GM18519 (cell line): ENCODE data around the gene DROSHA.
A peak's percentile ranks its signal among the peaks of the same experiment; 100 is the strongest.
"Not testable (repeated sequence)": the region's sequence is repeated elsewhere in the genome, so short reads cannot be mapped to it uniquely, and the experiment has no call there.

Source experiments
- ATAC-seq: cut with Tn5 transposase; IDR thresholded peaks from one replicate; pipeline ENCODE4 v1.9.1; 2021; ENCODE audit warnings: mild to moderate bottlenecking, moderate library complexity; ENCODE audit not compliant: unreplicated experiment, low FRiP score

The DROSHA gene, protein sequence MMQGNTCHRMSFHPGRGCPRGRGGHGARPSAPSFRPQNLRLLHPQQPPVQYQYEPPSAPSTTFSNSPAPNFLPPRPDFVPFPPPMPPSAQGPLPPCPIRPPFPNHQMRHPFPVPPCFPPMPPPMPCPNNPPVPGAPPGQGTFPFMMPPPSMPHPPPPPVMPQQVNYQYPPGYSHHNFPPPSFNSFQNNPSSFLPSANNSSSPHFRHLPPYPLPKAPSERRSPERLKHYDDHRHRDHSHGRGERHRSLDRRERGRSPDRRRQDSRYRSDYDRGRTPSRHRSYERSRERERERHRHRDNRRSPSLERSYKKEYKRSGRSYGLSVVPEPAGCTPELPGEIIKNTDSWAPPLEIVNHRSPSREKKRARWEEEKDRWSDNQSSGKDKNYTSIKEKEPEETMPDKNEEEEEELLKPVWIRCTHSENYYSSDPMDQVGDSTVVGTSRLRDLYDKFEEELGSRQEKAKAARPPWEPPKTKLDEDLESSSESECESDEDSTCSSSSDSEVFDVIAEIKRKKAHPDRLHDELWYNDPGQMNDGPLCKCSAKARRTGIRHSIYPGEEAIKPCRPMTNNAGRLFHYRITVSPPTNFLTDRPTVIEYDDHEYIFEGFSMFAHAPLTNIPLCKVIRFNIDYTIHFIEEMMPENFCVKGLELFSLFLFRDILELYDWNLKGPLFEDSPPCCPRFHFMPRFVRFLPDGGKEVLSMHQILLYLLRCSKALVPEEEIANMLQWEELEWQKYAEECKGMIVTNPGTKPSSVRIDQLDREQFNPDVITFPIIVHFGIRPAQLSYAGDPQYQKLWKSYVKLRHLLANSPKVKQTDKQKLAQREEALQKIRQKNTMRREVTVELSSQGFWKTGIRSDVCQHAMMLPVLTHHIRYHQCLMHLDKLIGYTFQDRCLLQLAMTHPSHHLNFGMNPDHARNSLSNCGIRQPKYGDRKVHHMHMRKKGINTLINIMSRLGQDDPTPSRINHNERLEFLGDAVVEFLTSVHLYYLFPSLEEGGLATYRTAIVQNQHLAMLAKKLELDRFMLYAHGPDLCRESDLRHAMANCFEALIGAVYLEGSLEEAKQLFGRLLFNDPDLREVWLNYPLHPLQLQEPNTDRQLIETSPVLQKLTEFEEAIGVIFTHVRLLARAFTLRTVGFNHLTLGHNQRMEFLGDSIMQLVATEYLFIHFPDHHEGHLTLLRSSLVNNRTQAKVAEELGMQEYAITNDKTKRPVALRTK (N-terminal part only)

DNA sequence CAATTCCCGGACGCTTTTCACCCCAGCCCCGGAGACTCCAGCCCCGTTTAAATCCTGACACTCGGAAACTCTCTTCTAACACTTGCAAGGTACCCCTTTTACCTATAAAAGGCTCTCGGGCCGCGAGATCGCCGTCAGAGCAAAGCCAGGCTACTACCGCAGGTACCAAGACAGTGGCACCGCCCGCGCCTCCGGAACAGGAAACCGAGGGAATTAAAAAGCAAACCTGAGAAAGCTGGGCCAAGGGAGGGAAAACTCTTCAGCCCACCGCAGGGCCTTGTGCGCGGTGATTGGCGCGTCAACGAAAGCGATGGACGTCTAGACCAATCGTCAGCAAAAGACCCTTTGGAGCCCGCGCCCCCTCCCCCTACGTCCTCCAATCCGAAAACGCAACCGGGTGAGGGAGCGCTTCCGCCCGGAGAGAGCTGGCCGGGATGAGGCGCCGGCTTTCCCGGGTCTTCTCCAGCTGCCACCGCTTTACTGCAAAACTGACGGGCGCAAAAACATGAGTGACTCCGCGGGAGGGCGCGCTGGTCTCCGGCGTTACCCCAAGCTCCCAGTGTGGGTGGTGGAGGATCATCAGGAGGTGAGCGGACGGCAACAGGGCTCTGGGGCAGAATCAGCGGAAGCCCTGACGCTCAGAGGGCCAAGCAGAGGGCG is at the start of gene DROSHA, which contains the start of gene C5orf22:
TSS of gene DROSHA (minus strand) at position 206 of the 660 bp plus-strand sequence. CDS start 3,034 bp downstream, outside the sequence.
TSS of gene C5orf22 (plus strand) at position 414 of the 660 bp plus-strand sequence. CDS start at position 506, 92 bp downstream.
- peak; percentile 88 for ATAC-seq

DNA sequence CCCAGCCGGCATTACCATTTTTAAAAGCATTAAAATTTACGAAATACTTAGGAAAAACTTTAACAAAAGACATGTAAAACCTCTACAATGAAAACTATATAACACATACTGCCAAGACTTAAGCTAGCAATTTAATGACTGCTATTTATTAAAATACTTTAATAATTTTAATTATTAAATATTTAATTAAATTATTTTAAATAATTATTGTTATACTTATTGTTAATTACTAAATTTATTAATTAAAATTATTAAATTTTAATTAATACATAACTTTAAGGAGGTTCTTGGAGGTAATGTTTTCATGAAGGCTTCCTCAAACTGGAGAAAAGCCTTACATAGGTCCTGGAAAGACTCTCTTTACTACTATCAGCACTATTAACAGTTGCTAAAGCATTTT is 47.7 kb upstream of the DROSHA start:
- no peak for ATAC-seq

DNA sequence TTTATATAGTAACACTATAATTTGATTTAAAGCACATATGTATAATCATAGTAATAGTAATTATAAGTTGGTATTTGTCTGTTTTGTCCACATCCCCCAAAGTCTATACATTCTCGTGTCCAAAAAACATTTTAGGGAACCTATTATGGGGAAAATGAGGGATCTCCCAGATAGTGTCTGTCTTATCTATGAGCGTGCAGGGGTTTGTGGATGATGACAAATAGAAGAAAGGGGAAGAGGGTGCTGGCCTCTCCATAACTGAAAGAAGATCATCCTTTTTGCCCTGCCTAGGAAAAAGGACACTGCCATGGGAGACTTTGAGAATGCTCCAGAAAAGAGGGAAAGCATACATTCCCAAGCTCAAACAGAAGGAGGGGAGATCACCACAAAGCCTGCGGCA is 45.5 kb upstream of the DROSHA start:
- no peak for ATAC-seq

DNA sequence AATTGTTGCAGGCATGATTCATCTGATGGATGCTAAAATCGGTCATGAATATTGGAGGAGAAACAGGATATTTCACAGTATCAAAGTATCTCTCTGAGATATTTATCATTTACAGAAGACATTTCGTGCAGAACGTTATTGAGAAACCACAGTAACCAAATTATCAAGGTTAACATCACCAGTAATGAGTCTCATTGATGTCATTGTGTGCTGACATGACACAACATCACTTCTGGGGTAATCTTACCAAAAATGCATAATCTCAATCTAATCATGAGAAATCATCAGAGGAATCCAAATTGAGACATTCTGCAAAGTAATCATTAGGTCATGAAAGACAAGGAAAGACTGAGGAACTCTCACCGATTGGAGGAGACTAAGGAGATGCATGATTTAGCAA is 42.9 kb upstream of the DROSHA start:
- ATAC-seq = no peak

DNA sequence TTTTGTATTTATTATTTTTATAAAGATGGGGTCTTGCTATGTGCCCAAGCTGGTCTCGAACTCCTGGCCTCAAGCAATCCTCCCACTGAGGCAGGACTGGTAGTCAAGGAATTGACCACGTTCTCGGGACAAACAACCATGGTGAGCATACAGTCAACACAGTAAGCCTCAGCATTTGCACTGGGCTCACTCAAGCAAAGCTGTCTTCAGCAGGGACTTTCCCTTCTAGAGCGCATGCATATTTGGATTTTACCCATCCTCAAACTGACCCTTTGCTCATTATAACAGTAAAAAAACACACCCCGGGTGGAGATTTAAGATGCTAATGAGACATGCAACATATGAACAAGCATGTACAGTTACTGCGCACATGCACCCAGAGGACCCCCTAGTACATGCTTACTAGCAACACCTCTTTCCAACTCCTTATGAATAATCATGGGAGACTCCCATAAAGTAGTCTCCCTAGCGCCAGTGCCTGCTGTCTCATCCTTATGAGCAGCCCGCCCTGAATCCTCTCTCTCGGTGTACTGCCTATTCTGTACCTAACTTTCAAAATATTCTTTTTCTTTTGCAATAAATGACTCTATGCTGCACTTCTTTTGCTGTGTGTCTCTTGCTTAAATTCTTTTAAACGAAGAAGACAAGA is 41.7 kb upstream of the DROSHA start:
- peak; percentile 95 for ATAC-seq

DNA sequence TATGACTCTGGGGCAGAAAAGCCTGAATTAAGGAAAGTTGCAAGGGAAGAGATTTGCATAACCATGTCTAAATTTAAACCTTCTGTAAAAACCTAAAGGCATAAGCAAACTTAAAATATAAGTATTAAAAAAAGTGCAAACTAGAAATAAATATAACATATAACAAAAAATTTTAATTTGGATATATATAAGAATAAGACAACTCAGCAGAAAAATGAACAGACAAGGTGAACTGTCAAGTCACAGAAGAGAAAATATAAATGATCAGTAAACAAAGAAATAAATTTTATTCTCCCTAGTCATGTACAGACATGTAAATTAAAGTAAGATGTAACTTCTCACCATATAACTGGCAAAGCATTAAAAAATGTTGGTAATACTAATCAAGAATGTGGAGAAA is 37.2 kb upstream of the DROSHA start:
- ATAC-seq = no peak

DNA sequence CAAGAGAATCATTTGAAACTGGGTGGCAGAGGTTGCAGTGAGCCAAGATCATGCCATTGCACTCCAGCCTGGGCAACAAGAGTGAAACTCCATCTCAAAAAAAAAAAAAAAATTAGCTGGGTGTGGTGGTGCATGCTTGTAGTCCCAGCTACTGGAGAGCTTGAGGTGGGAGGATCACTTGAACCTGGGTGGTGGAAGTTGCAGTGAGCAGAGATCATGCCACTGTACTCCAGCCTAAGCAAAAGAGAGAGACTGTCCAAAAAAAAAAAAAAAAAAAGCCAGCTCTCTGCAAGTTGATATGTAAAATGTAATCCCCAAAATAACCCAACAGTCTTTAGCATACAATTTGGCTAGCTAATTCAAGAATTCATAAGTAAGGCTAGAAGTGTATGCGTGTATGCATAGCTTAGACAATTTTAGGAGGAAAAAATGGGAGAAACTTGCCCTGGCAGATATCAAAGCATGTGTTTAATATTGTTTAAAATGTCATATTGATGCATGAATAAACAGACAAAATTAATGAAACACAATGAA is 36.5 kb upstream of the DROSHA start:
- ATAC-seq = no peak

DNA sequence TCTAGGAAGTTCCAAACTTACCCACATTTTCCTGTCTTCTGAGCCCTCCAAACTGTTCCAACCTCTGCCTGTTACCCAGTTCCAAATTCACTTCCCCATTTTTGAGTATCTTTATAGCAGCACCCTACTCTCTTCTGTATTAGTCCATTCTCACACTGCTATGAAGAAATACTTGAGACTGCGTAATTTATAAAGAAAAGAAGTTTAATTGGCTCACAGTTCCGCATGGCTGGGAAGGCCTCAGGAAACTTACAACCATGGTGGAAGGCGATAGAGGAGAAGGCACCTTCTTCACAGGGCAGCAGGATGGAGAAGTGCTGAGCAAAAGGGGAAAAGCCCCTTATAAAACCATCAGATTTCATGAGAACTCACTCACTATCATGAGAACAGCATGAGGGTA is 34.5 kb upstream of the DROSHA start:
- ATAC-seq = not testable (repeated sequence)

DNA sequence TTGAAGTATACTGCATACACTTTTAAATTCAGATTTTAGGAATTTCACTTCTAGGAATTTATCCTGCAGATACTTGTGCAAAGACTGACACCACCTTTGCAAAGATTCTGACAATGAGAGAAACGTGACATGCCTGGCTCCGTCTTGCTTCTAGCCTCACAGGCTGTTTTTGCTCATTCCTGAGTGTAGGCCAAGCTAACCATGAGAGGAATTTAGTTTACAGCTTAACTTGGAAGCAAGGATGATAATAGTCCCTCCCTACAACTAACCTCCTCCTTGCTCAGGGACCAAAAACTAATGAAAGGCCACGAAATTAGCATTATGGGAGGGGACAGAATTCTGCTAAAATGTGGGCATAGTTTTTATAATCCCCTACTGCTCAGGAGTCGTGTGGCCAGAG is 31.3 kb upstream of the DROSHA start:
- no peak for ATAC-seq

DNA sequence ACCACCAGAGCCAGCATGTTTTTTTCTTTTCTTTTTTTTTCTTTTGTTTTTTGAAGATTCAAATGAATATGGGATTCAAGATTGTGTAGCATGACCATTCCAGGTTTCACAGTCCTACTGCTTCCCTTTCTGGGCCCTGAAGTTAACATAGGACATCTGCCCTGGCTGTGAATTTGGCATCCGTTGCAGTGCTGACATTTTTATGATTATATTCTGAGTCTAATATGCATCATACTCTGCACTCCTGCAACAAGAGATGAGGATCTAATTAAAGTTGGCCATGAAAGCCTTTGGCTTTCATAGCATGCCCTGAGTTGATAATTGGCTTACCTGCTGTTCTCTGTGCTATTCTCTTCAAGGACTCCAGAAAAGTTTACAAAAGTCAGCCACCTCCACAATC is 30.1 kb upstream of the DROSHA start:
- ATAC-seq = no peak

DNA sequence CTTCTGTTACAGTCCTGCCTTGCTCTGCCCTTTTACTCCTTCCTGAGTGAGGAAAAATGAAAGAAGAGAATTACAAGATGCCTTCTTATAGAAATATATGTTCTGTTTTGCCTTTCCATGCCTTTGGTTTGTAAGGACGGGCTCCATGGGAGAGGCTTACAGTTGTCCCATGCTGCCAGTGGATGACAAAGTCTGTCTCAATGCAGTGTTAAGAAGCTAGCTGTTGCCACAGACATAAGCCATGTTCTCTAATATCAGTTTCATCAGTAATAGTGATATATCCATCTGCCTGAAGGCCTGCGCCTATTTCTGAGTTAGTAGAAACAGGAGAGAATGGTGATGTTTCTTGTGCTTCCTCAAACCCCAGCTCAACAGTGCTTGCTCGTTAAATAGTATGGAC is 28.0 kb upstream of the DROSHA start:
- ATAC-seq = no peak

DNA sequence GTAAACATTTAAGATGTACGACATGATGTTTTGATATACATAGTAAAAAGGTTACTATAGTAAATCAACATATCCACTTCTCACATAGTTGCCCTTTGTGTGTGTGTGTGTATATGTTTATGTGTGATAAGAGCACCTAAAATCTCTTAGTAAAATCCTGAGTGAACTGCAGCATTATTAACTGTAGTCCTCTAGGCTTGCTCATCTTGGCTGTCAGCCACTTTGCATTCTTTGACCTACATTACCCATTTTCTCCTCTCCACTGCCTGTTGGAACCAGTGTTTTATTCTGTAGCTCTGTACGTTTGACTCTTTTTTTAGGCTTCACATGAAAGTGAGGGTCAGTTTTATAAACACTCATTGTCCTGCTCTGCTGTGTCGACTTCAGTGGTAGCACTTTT is 24.6 kb upstream of the DROSHA start:
- no peak for ATAC-seq

DNA sequence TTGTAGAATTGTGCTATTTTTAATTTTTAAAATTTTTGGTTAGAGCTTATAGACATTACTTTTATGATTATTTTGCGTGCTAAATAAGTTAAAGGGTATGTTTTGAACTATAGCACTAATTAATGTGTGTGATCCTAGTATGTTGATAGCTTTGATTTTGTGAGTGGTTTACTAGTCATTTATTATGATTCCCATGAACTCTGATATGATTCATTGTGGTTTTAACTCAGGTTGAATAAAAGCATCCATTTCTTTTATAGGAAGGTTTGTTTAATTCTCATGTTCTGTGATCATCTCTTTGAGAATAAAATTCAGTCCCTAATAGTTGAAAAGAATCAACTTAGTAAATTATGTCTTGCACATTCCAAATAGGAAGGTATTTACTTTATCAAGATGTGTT is 22.7 kb upstream of the DROSHA start:
- no peak for ATAC-seq

DNA sequence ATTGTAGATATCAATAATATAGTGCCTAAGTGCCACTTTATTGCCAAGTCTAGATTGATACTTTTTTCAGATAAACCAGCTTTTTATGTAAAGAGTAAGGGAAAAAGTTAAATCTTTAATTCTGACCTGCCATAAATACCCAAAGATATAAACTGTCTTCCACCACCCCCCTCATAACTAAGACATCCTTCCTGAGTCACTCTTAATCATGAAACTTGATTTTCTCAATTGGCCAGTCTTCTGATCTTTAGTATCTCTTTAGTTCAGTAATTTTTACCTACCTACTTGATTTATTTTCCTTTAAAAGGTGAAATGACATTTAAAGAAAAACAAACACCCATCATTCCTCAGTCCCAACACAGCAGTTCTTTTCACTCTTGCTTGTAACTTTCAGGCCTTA is 22.0 kb upstream of the DROSHA start:
- no peak for ATAC-seq

DNA sequence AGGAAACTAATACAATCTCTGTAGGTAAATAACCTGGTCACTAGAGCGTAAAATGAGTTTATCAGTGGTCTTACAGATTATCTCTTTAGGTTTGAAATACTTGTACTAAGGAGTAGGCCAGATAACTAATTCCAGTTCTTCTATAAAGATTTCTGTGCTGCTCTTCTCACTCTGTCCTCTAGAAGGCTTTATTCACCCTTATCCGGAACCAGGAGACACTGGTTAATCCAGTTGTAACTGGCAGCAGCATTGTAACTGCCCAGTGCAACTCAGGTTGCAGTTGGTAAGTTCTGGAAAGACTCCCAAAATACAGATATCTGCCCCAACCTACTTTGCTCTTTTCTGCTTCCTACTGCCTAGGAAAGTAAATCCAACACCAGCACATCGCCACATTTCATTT is 20.0 kb upstream of the DROSHA start:
- no peak for ATAC-seq

DNA sequence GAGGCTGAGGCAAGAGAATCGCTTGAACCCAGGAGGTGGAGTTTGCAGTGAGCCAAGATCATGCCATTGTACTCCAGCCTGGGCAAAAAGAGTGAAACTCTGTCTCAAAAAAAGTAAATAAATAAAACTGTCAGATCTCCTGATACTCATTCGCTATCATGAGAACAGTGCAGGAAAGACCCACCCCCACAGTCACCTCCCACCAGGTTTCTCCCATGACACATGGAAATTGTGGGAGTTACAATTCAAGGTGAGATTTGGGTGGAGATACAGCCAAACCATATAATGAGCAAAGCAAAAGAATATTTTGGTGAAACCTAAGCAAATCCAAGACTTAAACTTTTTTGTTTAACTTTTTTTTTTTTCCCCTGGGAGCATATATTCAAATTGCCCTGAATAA is 17.2 kb upstream of the DROSHA start:
- ATAC-seq = not testable (repeated sequence)

DNA sequence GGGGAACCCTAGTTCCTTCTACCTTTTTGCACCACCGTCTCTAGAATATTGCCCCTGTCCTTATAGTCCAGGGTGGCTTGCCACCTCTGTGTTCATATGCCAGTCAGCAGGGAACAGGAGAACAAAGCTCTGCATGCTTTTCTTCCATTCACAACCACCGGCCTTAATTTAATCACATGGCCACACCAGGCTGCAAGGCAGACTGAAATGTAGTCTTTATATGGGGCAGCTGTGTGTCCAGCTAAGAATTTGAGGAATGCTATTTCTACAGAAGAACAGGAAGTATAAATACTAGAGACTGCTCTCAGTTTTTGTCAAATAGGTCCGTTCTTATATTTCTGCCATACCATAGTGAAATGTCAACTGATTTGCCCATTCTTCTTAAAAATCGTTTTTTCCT is 6.0 kb upstream of the DROSHA start:
- no peak for ATAC-seq

DNA sequence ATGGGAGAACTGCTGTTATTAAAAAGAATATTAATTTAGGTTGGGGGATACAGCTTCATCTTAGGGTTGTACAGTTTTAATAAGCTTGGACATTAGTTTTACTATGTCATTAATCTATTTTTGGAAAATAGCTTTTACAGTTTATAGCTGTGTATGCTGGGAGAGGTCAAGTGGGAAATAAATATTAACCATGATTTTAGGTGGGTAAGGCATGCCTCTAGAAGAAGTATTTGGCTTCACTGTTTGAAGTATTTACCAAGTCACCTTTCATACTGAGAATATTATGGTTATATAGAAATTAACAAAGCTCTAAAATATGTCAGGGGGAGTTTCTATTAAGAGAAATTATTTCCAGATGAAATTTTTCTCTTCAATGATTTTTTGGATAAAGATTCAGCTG is 5.5 kb upstream of the DROSHA start:
- ATAC-seq = no peak

DNA sequence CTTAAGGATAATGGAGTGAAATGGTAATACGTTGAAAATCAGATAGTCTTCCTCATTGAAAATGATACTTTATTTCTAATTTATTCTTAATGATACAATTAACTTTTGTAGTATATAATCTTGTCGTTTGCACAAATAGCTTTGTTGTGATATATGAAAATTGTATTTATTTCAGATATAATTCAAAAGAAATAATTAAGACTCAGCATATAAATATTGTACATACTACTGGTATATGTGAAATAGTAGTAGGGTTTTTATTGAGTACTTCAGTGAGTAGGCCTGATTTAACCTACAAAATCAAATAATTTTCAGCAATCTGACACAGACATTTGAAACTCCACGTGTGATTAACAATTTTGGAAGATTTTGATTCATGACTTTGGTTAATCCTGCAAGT is 5.0 kb upstream of the DROSHA start:
- no peak for ATAC-seq
